Left ventricle myocardium inferior (tissue), 1 donor: ENCODE measurements around the gene CLEC1B. TPM values are rescaled to one million over a fixed set of nuclear protein-coding genes. Genes with fewer than 3 reads are reported as not detected.
"Not testable (repeated sequence)": the region's sequence is repeated elsewhere in the genome, so short reads cannot be mapped to it uniquely, and the experiment has no call there.

Source experiments
- DNase-seq: peaks from one replicate; pipeline ENCODE4 v3.0.0-alpha.2; 2020
- H3K27ac ChIP-seq: fragments of 200-600 bp; replicated peaks from 2 replicates; pipeline ENCODE4 v1.8.0; 2021
- H3K27me3 ChIP-seq: fragments of 200-600 bp; 2 replicates; pipeline ENCODE4 v1.8.0; 2021; ENCODE audit warnings: low read depth
- H3K36me3 ChIP-seq: fragments of 200-600 bp; 2 replicates; pipeline ENCODE4 v1.8.0; 2021
- H3K4me1 ChIP-seq: fragments of 200-600 bp; 2 replicates; pipeline ENCODE4 v1.8.0; 2021
- H3K4me3 ChIP-seq: fragments of 200-600 bp; 2 replicates; pipeline ENCODE4 v1.8.0; 2021; ENCODE audit warnings: mild to moderate bottlenecking, moderate library complexity
- H3K9me3 ChIP-seq: fragments of 200-600 bp; replicated peaks from 2 replicates; pipeline ENCODE4 v1.8.0; 2021
- CTCF ChIP-seq: fragments of 200-600 bp; IDR thresholded peaks from 2 replicates; pipeline ENCODE4 v1.8.0; 2021; ENCODE audit warnings: antibody characterized with exemption, mild to moderate bottlenecking, borderline replicate concordance
- intact Hi-C: fragments of 100-400 bp; cut with micrococcal nuclease; formaldehyde crosslinking; loops from one replicate; pipeline ENCODE4 v1.11.0; 2022
- total RNA-seq: library from RNA; stranded (reverse); fragmentation: NEBNext Ultra II Directional; extraction: Animal tissue kit (Norgen Biotek cat#: 25700); gene quantifications from one replicate; pipeline ENCODE4 v1.2.1, GENCODE V29; 2021
- donor health status: DM: no; HTN: yes; CAD: no; lungs with severe emphysema.

Gene CLEC1B
- total RNA-seq, 1 donor from 2014 or later: not detected

- H3K9me3 ChIP-seq: no peaks in the 10 kb centered on the region
- H3K4me3 ChIP-seq: no peak overlapping the region
- no peaks in the 10 kb centered on the region for H3K4me1 ChIP-seq
- no peak for TF ChIP-seq CTCF
- no peaks in the 10 kb centered on the region for H3K27me3 ChIP-seq
- no peak overlapping the region for H3K27ac ChIP-seq
- H3K36me3 ChIP-seq: no peaks in the 10 kb centered on the region
- intact Hi-C loops: no loop called here
- DNase-seq: no peak
Measured at GRCh38 chr12:10001171-10001776, 2.4 kb upstream of the CLEC1B start.

- TF ChIP-seq CTCF: no peak
- no peak overlapping the region for H3K27ac ChIP-seq
- no peaks in the 10 kb centered on the region for H3K27me3 ChIP-seq
- H3K4me3 ChIP-seq: no peak overlapping the region
- H3K36me3 ChIP-seq: no peaks in the 10 kb centered on the region
- H3K9me3 ChIP-seq: no peaks in the 10 kb centered on the region
- no peaks in the 10 kb centered on the region for H3K4me1 ChIP-seq
- intact Hi-C loops: no loop called here
- no peak for DNase-seq
Measured at GRCh38 chr12:9992296-9992695, 6.6 kb downstream of the CLEC1B start.

- intact Hi-C loops: no loop called here
- no peak for TF ChIP-seq CTCF
- no peaks in the 10 kb centered on the region for H3K27me3 ChIP-seq
- no peaks in the 10 kb centered on the region for H3K36me3 ChIP-seq
- no peaks in the 10 kb centered on the region for H3K9me3 ChIP-seq
- no peak for DNase-seq
- no peak overlapping the region for H3K4me3 ChIP-seq
- H3K4me1 ChIP-seq: no peaks in the 10 kb centered on the region
- no peak overlapping the region for H3K27ac ChIP-seq
Measured at GRCh38 chr12:9991876-9992275, 7.0 kb downstream of the CLEC1B start.

GRCh38 chr12:9980126-9980525 lies 18.8 kb downstream of the CLEC1B start:
- H3K27me3 ChIP-seq: no peaks in the 10 kb centered on the region
- no peak overlapping the region for H3K27ac ChIP-seq
- no peaks in the 10 kb centered on the region for H3K36me3 ChIP-seq
- peaks cover 4% of the 10 kb centered on the region for H3K9me3 ChIP-seq
- intact Hi-C loops: no loop called here
- H3K4me3 ChIP-seq: no peak overlapping the region
- DNase-seq: no peak
- H3K4me1 ChIP-seq: no peaks in the 10 kb centered on the region
- no peak for TF ChIP-seq CTCF

GRCh38 chr12:9977916-9978315 lies 21.0 kb downstream of the CLEC1B start:
- Histone ChIP-seq H3K27me3 (no peaks in the 10 kb centered on the region), H3K4me3 (no peak overlapping the region), H3K27ac (no peak overlapping the region), H3K36me3 (no peaks in the 10 kb centered on the region), H3K4me1 (no peaks in the 10 kb centered on the region), H3K9me3 (peaks cover 4% of the 10 kb centered on the region)
- DNase-seq: no peak
- intact Hi-C loops: no loop called here
- TF ChIP-seq CTCF: no peak

- DNase-seq: not testable (repeated sequence)
Measured at GRCh38 chr12:9976626-9977025, 22.3 kb downstream of the CLEC1B start.

More at GRCh38 chr12:9976626-9977025, 22.3 kb downstream of the CLEC1B start:
- H3K4me3 ChIP-seq, H3K4me1 ChIP-seq, intact Hi-C loops, H3K9me3 ChIP-seq, H3K36me3 ChIP-seq, H3K27me3 ChIP-seq, H3K27ac ChIP-seq: not testable (repeated sequence)
